K562 (cell line): ENCODE data around the gene CDH16. TPM values are rescaled to one million over a fixed set of nuclear protein-coding genes. Genes with fewer than 3 reads are reported as not detected.

ENCODE experiments used
- CTBP1 ChIP-seq: fragments of 450-650 bp; IDR thresholded peaks from 2 replicates; pipeline ENCODE4 v1.6.1; 2016; ENCODE audit warnings: borderline replicate concordance
- DPF2 ChIP-seq: fragments of 450-650 bp; IDR thresholded peaks from 2 replicates; pipeline ENCODE4 v1.6.1; 2016
- EHMT2 ChIP-seq: fragments of 450-650 bp; IDR thresholded peaks from 2 replicates; pipeline ENCODE4 v1.6.1; 2018; ENCODE audit warnings: antibody characterized with exemption
- HMBOX1 ChIP-seq: sonication (generic); IDR thresholded peaks from 2 replicates; pipeline ENCODE4 v1.6.1; 2016
- HMG20B ChIP-seq: fragments of 250-450 bp; sonication (Bioruptor Pico); IDR thresholded peaks from 2 replicates; pipeline ENCODE4 v1.5.0; 2021; ENCODE audit warnings: mild to moderate bottlenecking
- JUND ChIP-seq, 2 experiments: IDR thresholded peaks; 2 replicates in 1 of 2; 3 replicates in 1 of 2; pipeline ENCODE4 v1.6.1; 2011; ENCODE audit warnings: borderline replicate concordance in 2 of 2, low read depth in 2 of 2, low read length in 2 of 2, improper control_type of control experiment in 1 of 2, missing biosample characterization in 1 of 2, missing genetic modification characterization in 1 of 2, missing genetic modification reagents in 1 of 2
- LEF1 ChIP-seq: fragments of 450-650 bp; IDR thresholded peaks from 2 replicates; pipeline ENCODE4 v1.6.1; 2016; ENCODE audit warnings: mild to moderate bottlenecking
- MEIS2 ChIP-seq: fragments of 450-650 bp; IDR thresholded peaks from 2 replicates; pipeline ENCODE4 v1.6.1; 2014; ENCODE audit warnings: mild to moderate bottlenecking; ENCODE audit not compliant: partially characterized antibody
- NFIC ChIP-seq: fragments of 450-650 bp; IDR thresholded peaks from 2 replicates; pipeline ENCODE4 v1.6.1; 2017; ENCODE audit warnings: mild to moderate bottlenecking, inconsistent platforms
- NFIX ChIP-seq: fragments of 250-450 bp; sonication (Bioruptor Pico); IDR thresholded peaks from 2 replicates; pipeline ENCODE4 v1.4.0; 2020; ENCODE audit warnings: low read depth, mild to moderate bottlenecking, moderate library complexity
- NRF1 ChIP-seq, 2 experiments: fragments of 450-650 bp; IDR thresholded peaks in 1 of 2; conservative IDR thresholded peaks in 1 of 2; 2 replicates each; pipeline ENCODE4 v1.6.1; 2014; ENCODE audit warnings: mild to moderate bottlenecking in 2 of 2
- PBX2 ChIP-seq, 2 experiments: IDR thresholded peaks in 1 of 2; conservative IDR thresholded peaks in 1 of 2; 2 replicates each; pipeline ENCODE4 v1.6.1; 2016; ENCODE audit warnings: low read depth in 2 of 2, mild to moderate bottlenecking in 1 of 2, missing compliant biosample characterization in 1 of 2, missing genetic modification characterization in 1 of 2, moderate library complexity in 1 of 2
- RCOR1 ChIP-seq, 2 experiments: IDR thresholded peaks; 2 replicates each; pipeline ENCODE4 v1.6.1; 2012; ENCODE audit warnings: low read depth in 2 of 2, low read length in 2 of 2, borderline replicate concordance in 1 of 2, improper control_type of control experiment in 1 of 2
- SAFB2 ChIP-seq: fragments of 200-400 bp; formaldehyde crosslinking; IDR thresholded peaks from 2 replicates; pipeline ENCODE4 v1.6.1; 2018; ENCODE audit warnings: borderline replicate concordance, low read length, low read depth, moderate library complexity; ENCODE audit not compliant: severe bottlenecking
- SMAD1 ChIP-seq: fragments of 150-350 bp; IDR thresholded peaks from 2 replicates; pipeline ENCODE4 v1.6.1; 2014; ENCODE audit warnings: low read length, low read depth; ENCODE audit not compliant: partially characterized antibody
- SP1 ChIP-seq: sonication (generic); formaldehyde crosslinking; IDR thresholded peaks from 2 replicates; pipeline ENCODE4 v1.8.1; 2022; ENCODE audit warnings: mild to moderate bottlenecking, missing genetic modification reagents
- SPI1 ChIP-seq: IDR thresholded peaks from 2 replicates; pipeline ENCODE4 v1.6.1; 2011; ENCODE audit warnings: low read depth, low read length, control low read depth, borderline replicate concordance
- ZFP91 ChIP-seq: sonication (generic); formaldehyde crosslinking; IDR thresholded peaks from 2 replicates; pipeline ENCODE4 v1.8.0; 2022; ENCODE audit warnings: mild to moderate bottlenecking, missing genetic modification reagents
- ZNF224 ChIP-seq: sonication (generic); formaldehyde crosslinking; IDR thresholded peaks from 2 replicates; pipeline ENCODE4 v1.8.0; 2022; ENCODE audit warnings: mild to moderate bottlenecking, missing genetic modification reagents
- ZNF780A ChIP-seq: fragments of 250-450 bp; sonication (Bioruptor Pico); IDR thresholded peaks from 2 replicates; pipeline ENCODE4 v1.5.0; 2021; ENCODE audit warnings: mild to moderate bottlenecking
- polyA plus RNA-seq, 8 experiments: library from polyadenylated mRNA; depleted of rRNA in 4 of 8; stranded (reverse) in 5 of 8; unstranded in 3 of 8; fragments of >200 nt; fragmentation: Nextera tagmentation in 2 of 8; fragmentation: Illumina TruSeq in 1 of 8; extraction: Ambion mirVana in 2 of 8; extraction: Trizol in 1 of 8; gene quantifications; 2 replicates each; pipeline versions ENCODE4 v1.2.1 to v1.2.3, GENCODE V29; 2011 to 2014; ENCODE audit warnings: inconsistent platforms in 1 of 8, missing spikeins in 1 of 8
- total RNA-seq, 7 experiments: library from RNA; depleted of rRNA in 6 of 7; stranded (reverse); fragments of >200 nt in 6 of 7; fragmentation: Illumina TruSeq in 2 of 7; extraction: Trizol in 2 of 7; gene quantifications; 2 replicates each; pipeline versions ENCODE4 v1.2.1 to v1.2.3, GENCODE V29; 2011 to 2021; ENCODE audit warnings: low replicate concordance in 1 of 7
- TF ChIP-seq, protein P1 (sequence below): sonication (generic); formaldehyde crosslinking; IDR thresholded peaks from 2 replicates; pipeline ENCODE4 v1.9.0; 2022; ENCODE audit warnings: mild to moderate bottlenecking, missing genetic modification reagents

The CDH16 gene
- total and polyA plus RNA-seq, 9 of the 15 experiments (the other 6 are each of a cell fraction or from before 2014, with no cell fraction given), result not detected

GRCh38 chr16:66905633-66906539 lies 12.8 kb downstream of the CDH16 start (continued):
- 0 out of 2 replicates have a peak, but pooled peaks have one; percentile 22 for TF ChIP-seq SP1 (CRISPR knock-in tag)
- TF ChIP-seq, protein P1, sequence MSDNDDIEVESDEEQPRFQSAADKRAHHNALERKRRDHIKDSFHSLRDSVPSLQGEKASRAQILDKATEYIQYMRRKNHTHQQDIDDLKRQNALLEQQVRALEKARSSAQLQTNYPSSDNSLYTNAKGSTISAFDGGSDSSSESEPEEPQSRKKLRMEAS (CRISPR knock-in tag), result peak; percentile 17; the same call in 1 of the 2 replicates
- peak; percentile 92 for TF ChIP-seq MEIS2
- no peak for TF ChIP-seq SAFB2
- peak; percentile 14 to 66; a peak in 2 of 4 replicates for TF ChIP-seq RCOR1 (IDR thresholded peaks at IDR 0.05; ENCODE audit: borderline replicate concordance in 1 of 2, low read depth in 2 of 2, low read length in 2 of 2)
- peak; percentile 82 for TF ChIP-seq SMAD1
- TF ChIP-seq EHMT2, result 0 out of 2 replicates have a peak, but pooled peaks have one; percentile 7
- TF ChIP-seq CTBP1, result 0 out of 2 replicates have a peak, but pooled peaks have one; percentile 28
- TF ChIP-seq JUND (IDR thresholded peaks at IDR 0.05; ENCODE audit: borderline replicate concordance, low read depth, low read length), result no peak
- peak; percentile 16; the same call in 1 of the 3 replicates for TF ChIP-seq JUND (tag; IDR thresholded peaks at IDR 0.05; ENCODE audit: borderline replicate concordance, low read depth, low read length)
- no peak for TF ChIP-seq HMG20B (CRISPR knock-in tag)
- TF ChIP-seq NFIC, result peak; percentile 99
- TF ChIP-seq NRF1 (conservative IDR thresholded peaks at IDR 0.05 in 1 of 2, IDR thresholded peaks at IDR 0.05 in 1 of 2), result peak in 1 of 2 experiments; percentile 29; a peak in 1 of 4 replicates
- TF ChIP-seq ZFP91 (CRISPR knock-in tag), result 0 out of 2 replicates have a peak, but pooled peaks have one; percentile 31
- TF ChIP-seq ZNF224 (CRISPR knock-in tag), result peak; percentile 8; the same call in 1 of the 2 replicates
- no peak for TF ChIP-seq ZNF780A (CRISPR knock-in tag)
- 0 out of 2 replicates have a peak, but pooled peaks have one; percentile 23 for TF ChIP-seq SPI1
- TF ChIP-seq NFIX (CRISPR knock-in tag), result peak; percentile 46; the same call in 1 of the 2 replicates
- TF ChIP-seq HMBOX1, result peak; percentile 25; the same call in 1 of the 2 replicates
- TF ChIP-seq PBX2 (CRISPR knock-in tag; IDR thresholded peaks at IDR 0.05; ENCODE audit: low read depth), result no peak
- peak; percentile 81 for TF ChIP-seq PBX2 (tag; conservative IDR thresholded peaks at IDR 0.05; ENCODE audit: low read depth)
- peak; percentile 38; the same call in 1 of the 2 replicates for TF ChIP-seq DPF2
- no peak for TF ChIP-seq LEF1
